GM20431 (cell line): Measurements from ENCODE around the gene SHB.
"Not testable (repeated sequence)": the region's sequence is repeated elsewhere in the genome, so short reads cannot be mapped to it uniquely, and the experiment has no call there.

Experiments
- in situ Hi-C: fragments of 300-500 bp; cut with MseI, MboI; formaldehyde crosslinking; loops from one replicate; pipeline ENCODE4 v1.15.0; 2020; ENCODE audit warnings: low sequenced_read_pairs; ENCODE audit not compliant: unreplicated experiment

The SHB gene

GRCh38 chr9:37902796-37903646 lies 166.0 kb downstream of the SHB start:
- in situ Hi-C loops = loop anchor here (25.0 kb wide), 3 partner anchors 259 to 459 kb away; no protein-coding TSS in a partner anchor

- in situ Hi-C loops = loop anchor here (25.0 kb wide), 3 partner anchors 260 to 460 kb away; no protein-coding TSS in a partner anchor
These were observed 166.9 kb downstream of the SHB start for GRCh38 chr9:37902131-37902530.

GRCh38 chr9:37899041-37899440 lies 170.0 kb downstream of the SHB start:
- in situ Hi-C loops = no loop called here

DNA sequence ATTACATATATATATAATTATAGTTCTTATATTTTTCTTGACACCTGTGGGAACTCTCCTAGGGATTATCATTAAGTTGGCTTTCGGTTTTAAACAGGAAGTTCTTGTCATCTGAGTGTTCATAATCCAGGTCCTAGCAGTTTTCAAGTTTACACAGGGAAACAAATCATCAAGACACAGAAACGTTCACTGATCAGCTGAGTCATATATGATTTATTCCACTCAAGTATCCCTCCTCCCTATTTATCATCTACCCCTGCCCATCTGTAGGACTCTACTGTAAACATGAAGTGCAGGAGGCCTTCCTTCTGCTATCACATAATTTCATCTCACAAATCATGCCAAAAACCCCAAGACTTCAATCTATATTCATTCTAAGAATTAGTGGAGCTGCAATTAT lies 171.4 kb downstream of the SHB start:
- in situ Hi-C loops = no loop called here

- in situ Hi-C loops = no loop called here
These were observed 177.0 kb downstream of the SHB start for GRCh38 chr9:37892063-37892462.

DNA sequence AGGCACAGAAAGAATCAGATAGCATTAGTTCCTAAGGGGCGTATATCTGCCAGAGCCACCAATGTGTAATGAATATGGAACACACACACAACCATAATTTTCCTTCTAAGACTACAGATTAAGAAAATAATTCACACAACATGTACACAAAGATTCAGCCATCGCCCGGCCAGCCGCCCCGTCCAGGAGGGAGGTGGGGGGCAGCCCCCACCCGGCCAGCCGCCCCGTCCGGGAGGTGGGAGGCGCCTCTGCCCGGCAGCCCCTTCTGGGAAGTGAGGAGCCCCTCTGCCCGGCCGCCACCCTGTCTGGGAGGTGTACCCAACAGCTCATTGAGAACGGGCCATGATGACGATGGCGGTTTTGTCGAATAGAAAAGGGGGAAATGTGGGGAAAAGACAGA lies 178.0 kb downstream of the SHB start:
- in situ Hi-C loops = not testable (repeated sequence)

DNA sequence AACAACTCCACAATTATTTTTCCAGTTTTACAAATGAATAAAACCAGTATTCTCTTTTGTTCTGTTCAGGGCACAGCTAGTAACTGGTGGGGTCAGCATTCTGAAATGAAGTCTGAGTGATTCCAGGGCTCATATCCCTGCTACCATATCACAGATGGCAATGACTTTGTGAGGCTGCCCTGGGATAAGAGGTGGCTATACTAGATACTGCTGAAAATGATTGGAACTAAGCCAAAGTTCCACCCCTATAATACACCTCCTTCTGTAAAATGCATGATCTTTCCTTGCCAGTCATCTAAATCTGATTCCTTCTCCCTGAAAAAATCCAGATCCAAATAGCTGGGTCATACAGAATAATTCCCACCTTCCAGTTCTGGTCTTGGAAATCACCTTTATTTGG lies 179.5 kb downstream of the SHB start:
- in situ Hi-C loops = no loop called here

DNA sequence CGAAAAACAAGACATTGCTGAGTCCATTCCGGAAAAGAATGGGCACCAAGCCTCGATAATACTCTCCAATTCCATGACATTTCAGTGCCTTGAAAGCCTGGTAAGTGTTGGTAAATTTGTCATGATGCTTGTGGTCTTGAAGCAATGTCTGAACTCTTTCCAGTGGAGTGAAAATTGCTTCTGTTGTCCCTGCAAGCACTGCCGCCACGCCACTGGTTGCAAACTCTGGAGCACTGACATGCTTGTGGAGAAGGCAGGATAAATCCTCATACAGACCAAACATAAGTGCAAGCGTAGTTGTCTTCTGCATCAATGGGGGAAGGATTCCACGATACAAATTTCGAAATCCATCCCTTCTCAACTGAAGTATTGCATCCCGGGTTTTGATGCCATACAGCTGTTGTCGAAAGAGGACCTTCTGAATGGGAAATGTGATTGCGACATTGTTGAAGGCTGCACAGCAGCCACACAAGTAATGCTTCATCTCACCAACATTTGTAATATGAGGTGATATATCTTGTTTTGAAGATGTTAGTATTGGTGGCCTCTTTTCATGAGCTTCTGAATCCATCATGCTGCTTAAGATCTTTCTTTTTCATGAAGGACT lies 180.9 kb downstream of the SHB start:
- in situ Hi-C loops = not testable (repeated sequence)

GRCh38 chr9:37880916-37881479 lies 188.0 kb downstream of the SHB start:
- in situ Hi-C loops = no loop called here

- in situ Hi-C loops = no loop called here
These were observed 192.7 kb downstream of the SHB start for GRCh38 chr9:37876376-37876775.

DNA sequence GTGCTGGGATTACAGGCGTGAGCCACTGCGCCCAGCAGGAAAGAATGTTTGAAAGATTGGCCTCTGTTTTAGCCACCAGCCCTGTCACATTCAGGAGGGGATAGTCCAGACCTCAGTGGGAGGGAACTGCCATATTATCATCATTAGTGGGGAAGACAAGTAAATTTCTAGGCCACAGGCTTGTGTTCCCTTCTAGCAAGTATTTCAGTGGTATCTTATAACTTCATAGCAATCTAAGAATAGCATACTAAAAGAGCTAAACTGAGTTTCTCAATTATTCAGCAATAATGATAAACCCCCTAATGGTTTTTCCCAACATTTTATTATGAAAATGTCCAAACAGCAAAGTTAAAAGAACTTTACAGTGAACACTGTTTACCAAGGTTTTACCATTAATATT lies 195.1 kb downstream of the SHB start:
- in situ Hi-C loops = no loop called here

GRCh38 chr9:37870799-37871176 lies 198.2 kb downstream of the SHB start:
- in situ Hi-C loops = no loop called here

DNA sequence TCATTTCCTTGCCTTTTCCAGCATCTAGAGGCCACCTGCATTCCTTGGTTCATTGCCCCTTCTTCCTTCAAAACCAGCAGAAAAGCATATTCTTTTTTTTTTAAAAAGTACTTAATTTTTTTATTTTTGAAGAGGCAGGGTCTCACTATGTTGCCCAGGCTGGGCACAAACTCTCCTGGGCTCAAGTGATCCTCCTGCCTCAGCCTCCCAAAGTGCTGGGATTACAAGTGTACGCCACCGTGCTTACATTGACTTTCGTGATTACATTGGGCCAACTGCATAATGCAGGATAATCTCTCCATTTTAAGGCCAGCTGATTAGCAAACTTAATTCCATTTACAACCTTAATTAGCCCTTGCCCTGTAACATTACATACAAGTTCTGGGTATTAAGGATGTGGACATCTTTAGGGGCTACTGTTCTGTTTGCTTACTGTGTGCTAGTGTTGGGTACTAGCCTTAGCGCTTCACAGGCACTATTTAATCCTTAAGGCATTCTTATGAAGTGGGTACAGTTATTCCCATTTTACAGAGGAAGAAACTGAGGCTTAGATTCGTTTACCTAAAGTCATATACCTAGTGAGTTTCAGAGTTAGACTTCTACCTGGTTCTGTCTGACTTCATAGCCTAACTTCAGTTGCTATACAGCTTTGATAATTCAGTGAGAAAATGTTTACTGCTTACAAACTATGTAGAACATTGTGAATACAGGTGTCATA lies 198.8 kb downstream of the SHB start:
- in situ Hi-C loops = no loop called here
